Liver (tissue), 9 donors: ENCODE measurements around the gene NUDT22. TPM values are rescaled to one million over a fixed set of nuclear protein-coding genes. Genes with fewer than 3 reads are reported as not detected.

Source experiments
- DNase-seq: peaks from one replicate; pipeline ENCODE4 v3.0.0-alpha.2; 2017; ENCODE audit warnings: low spot score
- H3K27ac ChIP-seq, 2 donors: one replicate each; pipeline ENCODE4 v1.7.0; 2013; ENCODE audit warnings: inconsistent platforms in 2 of 2, low read length in 2 of 2, control low read depth in 1 of 2, low read depth in 1 of 2, mild to moderate bottlenecking in 1 of 2
- H3K27me3 ChIP-seq, 4 donors: one replicate each; pipeline versions ENCODE4 v1.6.1 to v1.7.0; 2013; ENCODE audit warnings: low read length in 3 of 4, inconsistent platforms in 1 of 4, mild to moderate bottlenecking in 1 of 4, moderate library complexity in 1 of 4; ENCODE audit not compliant: control insufficient read depth in 4 of 4, insufficient read depth in 4 of 4
- H3K36me3 ChIP-seq, 4 donors: one replicate each; pipeline versions ENCODE4 v1.6.1 to v1.7.0; 2013; ENCODE audit warnings: low read length in 3 of 4, mild to moderate bottlenecking in 3 of 4, low read depth in 1 of 4, moderate library complexity in 1 of 4; ENCODE audit not compliant: control insufficient read depth in 4 of 4, insufficient read depth in 3 of 4
- H3K4me1 ChIP-seq, 4 donors: one replicate each; pipeline versions ENCODE4 v1.6.1 to v1.7.0; 2013; ENCODE audit warnings: low read length in 3 of 4, mild to moderate bottlenecking in 3 of 4, moderate library complexity in 1 of 4; ENCODE audit not compliant: control insufficient read depth in 4 of 4, insufficient read depth in 4 of 4
- H3K4me3 ChIP-seq, 3 donors: one replicate each; pipeline versions ENCODE4 v1.6.1 to v1.7.0; 2013; ENCODE audit warnings: low read length in 3 of 3, control low read depth in 1 of 3, low read depth in 1 of 3, mild to moderate bottlenecking in 1 of 3
- H3K9ac ChIP-seq, 2 donors: one replicate each; pipeline ENCODE4 v1.7.0; 2013; ENCODE audit warnings: low read length in 2 of 2, mild to moderate bottlenecking in 2 of 2, moderate library complexity in 2 of 2, control low read depth in 1 of 2, low read depth in 1 of 2
- H3K9me3 ChIP-seq, 4 donors: one replicate each; pipeline versions ENCODE4 v1.6.1 to v1.7.0; 2013; ENCODE audit warnings: low read length in 3 of 4; ENCODE audit not compliant: control insufficient read depth in 4 of 4
- FOXA1 ChIP-seq: IDR thresholded peaks from 2 replicates; pipeline ENCODE4 v1.6.1; 2016; ENCODE audit warnings: antibody characterized with exemption
- FOXA2 ChIP-seq: IDR thresholded peaks from 2 replicates; pipeline ENCODE4 v1.6.1; 2016; ENCODE audit warnings: antibody characterized with exemption
- HNF4A ChIP-seq, 2 donors: conservative IDR thresholded peaks; 2 replicates each; pipeline ENCODE4 v1.6.1; 2016; ENCODE audit warnings: antibody characterized with exemption in 2 of 2, mild to moderate bottlenecking in 2 of 2
- NR2F2 ChIP-seq: IDR thresholded peaks from 2 replicates; pipeline ENCODE4 v1.6.1; 2016; ENCODE audit warnings: antibody characterized with exemption
- WGBS: extraction: QIAGEN DNeasy Blood & Tissue Kit; methylation state at CpG from one replicate; pipeline ENCODE4 v1.1.7; 2013; 5-methylcytosine and 5-hydroxymethylcytosine counted together
- polyA plus RNA-seq, 2 donors: library from polyadenylated mRNA; stranded (reverse) in 1 of 2; unstranded in 1 of 2; fragments of 200-250 nt in 1 of 2; fragments of >200 nt in 1 of 2; fragmentation: Nextera tagmentation in 1 of 2; extraction: Ambion mirVana in 1 of 2; gene quantifications; one replicate each; pipeline versions ENCODE4 v1.2.1 to v1.2.3, GENCODE V29; 2013 to 2015
- total RNA-seq, 2 donors: library from RNA; depleted of rRNA; stranded (reverse); fragments of >200 nt; gene quantifications; one replicate each; pipeline ENCODE4 v1.2.3, GENCODE V29; 2014
- TF ChIP-seq, protein P1 (sequence below): IDR thresholded peaks from 2 replicates; pipeline ENCODE4 v1.6.1; 2016; ENCODE audit warnings: antibody characterized with exemption
- TF ChIP-seq, protein P2 (sequence below): IDR thresholded peaks from 2 replicates; pipeline ENCODE4 v1.6.1; 2016; ENCODE audit warnings: antibody characterized with exemption
- TF ChIP-seq, protein P3 (sequence below): fragments of 150-350 bp; IDR thresholded peaks from 2 replicates; pipeline ENCODE4 v1.5.1; 2017; ENCODE audit warnings: improper control_type of control experiment, low read depth, low read length; ENCODE audit not compliant: missing input control
- TF ChIP-seq, protein P4 (sequence below): IDR thresholded peaks from 2 replicates; pipeline ENCODE4 v1.6.1; 2016; ENCODE audit warnings: antibody characterized with exemption, mild to moderate bottlenecking
- donor health status: healthy.
- donor health status: healthy.
- donor health status: healthy.
- donor health status: healthy.
- donor health status: healthy.

Gene NUDT22
- total and polyA plus RNA-seq, 4 donors: 20.0 to 47.8 (median 41.2) TPM

DNA sequence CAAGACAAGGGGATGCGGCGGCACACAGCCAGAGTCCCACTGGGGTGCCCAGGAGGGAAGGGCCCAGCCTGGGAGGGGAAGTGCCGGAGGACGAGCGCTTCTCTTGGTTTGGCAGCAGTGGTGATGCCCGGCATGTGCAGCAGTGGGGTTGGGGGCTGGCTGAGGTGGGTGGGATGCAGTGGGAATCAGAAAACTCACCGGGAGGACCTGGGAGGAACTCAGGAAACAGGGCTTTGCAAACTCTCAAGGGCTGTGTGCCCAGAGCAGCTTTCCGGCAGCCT is 16.6 kb upstream of the NUDT22 start:
- no peak overlapping the region for H3K27ac ChIP-seq

DNA sequence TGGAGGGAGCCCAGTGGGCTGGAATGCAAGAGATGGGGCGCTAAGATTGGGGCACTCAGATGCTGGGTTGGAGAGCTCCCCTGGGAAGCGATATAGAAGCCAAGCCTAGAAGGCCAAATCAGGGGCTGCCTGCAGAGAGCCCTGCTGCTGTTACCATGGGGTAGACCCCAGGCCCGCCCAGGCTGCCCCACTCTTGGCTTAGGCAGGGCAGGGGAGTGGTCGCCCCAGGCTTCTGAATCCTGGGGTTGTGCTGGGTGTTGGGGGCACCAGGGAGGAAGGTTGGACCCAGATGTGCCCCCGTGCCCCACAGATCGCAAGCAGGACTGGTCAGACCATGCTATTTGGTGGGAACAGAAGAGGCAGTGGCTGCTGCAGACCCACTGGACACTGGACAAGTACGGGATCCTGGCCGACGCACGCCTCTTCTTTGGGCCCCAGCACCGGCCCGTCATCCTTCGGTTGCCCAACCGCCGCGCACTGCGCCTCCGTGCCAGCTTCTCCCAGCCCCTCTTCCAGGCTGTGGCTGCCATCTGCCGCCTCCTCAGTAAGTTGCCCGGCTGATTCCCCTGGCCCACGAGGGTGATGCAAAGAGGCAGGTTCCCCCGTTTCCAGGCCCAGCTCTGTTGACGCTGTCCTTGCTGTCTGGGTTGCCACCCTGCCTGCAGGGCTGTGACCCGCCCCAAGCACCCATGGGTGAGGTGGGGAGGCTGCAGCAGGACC is 15.6 kb upstream of the NUDT22 start:
- WGBS: 97% methylated on average over 24 of the region's 24 CpGs
- no peak overlapping the region for H3K4me3 ChIP-seq

More for the DNA sequence above, 16.6 kb upstream of the NUDT22 start:
- no peaks in the 10 kb centered on the region for H3K9me3 ChIP-seq
- no peaks in the 10 kb centered on the region for H3K27me3 ChIP-seq
- no peak overlapping the region for H3K9ac ChIP-seq
- TF ChIP-seq NR2F2: no peak
- TF ChIP-seq, protein P1, sequence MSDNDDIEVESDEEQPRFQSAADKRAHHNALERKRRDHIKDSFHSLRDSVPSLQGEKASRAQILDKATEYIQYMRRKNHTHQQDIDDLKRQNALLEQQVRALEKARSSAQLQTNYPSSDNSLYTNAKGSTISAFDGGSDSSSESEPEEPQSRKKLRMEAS: no peak
- no peak overlapping the region for H3K4me3 ChIP-seq
- H3K4me1 ChIP-seq: peaks cover 0 to 9% (median 1%) of the 10 kb centered on the region in 4 donors
- peaks cover 0 to 13% (median 8%) of the 10 kb centered on the region in 4 donors for H3K36me3 ChIP-seq
- WGBS: 92% methylated on average over 8 of the region's 8 CpGs
- no peak for DNase-seq

More for the DNA sequence above, 15.6 kb upstream of the NUDT22 start:
- H3K27me3 ChIP-seq: no peaks in the 10 kb centered on the region
- H3K27ac ChIP-seq: no peak overlapping the region
- H3K4me1 ChIP-seq: peaks cover 0 to 9% (median 0%) of the 10 kb centered on the region in 4 donors
- no peak overlapping the region for H3K9ac ChIP-seq
- no peak for DNase-seq
- no peaks in the 10 kb centered on the region for H3K9me3 ChIP-seq
- peaks cover 0 to 14% (median 8%) of the 10 kb centered on the region in 4 donors for H3K36me3 ChIP-seq
- TF ChIP-seq FOXA1 (no peak), FOXA2 (no peak), HNF4A (conservative IDR thresholded peaks at IDR 0.05) (no peak), NR2F2 (no peak)
- TF ChIP-seq, protein P2, sequence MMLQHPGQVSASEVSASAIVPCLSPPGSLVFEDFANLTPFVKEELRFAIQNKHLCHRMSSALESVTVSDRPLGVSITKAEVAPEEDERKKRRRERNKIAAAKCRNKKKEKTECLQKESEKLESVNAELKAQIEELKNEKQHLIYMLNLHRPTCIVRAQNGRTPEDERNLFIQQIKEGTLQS: no peak
- TF ChIP-seq, protein P3, sequence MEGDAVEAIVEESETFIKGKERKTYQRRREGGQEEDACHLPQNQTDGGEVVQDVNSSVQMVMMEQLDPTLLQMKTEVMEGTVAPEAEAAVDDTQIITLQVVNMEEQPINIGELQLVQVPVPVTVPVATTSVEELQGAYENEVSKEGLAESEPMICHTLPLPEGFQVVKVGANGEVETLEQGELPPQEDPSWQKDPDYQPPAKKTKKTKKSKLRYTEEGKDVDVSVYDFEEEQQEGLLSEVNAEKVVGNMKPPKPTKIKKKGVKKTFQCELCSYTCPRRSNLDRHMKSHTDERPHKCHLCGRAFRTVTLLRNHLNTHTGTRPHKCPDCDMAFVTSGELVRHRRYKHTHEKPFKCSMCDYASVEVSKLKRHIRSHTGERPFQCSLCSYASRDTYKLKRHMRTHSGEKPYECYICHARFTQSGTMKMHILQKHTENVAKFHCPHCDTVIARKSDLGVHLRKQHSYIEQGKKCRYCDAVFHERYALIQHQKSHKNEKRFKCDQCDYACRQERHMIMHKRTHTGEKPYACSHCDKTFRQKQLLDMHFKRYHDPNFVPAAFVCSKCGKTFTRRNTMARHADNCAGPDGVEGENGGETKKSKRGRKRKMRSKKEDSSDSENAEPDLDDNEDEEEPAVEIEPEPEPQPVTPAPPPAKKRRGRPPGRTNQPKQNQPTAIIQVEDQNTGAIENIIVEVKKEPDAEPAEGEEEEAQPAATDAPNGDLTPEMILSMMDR: no peak
- TF ChIP-seq, protein P4, sequence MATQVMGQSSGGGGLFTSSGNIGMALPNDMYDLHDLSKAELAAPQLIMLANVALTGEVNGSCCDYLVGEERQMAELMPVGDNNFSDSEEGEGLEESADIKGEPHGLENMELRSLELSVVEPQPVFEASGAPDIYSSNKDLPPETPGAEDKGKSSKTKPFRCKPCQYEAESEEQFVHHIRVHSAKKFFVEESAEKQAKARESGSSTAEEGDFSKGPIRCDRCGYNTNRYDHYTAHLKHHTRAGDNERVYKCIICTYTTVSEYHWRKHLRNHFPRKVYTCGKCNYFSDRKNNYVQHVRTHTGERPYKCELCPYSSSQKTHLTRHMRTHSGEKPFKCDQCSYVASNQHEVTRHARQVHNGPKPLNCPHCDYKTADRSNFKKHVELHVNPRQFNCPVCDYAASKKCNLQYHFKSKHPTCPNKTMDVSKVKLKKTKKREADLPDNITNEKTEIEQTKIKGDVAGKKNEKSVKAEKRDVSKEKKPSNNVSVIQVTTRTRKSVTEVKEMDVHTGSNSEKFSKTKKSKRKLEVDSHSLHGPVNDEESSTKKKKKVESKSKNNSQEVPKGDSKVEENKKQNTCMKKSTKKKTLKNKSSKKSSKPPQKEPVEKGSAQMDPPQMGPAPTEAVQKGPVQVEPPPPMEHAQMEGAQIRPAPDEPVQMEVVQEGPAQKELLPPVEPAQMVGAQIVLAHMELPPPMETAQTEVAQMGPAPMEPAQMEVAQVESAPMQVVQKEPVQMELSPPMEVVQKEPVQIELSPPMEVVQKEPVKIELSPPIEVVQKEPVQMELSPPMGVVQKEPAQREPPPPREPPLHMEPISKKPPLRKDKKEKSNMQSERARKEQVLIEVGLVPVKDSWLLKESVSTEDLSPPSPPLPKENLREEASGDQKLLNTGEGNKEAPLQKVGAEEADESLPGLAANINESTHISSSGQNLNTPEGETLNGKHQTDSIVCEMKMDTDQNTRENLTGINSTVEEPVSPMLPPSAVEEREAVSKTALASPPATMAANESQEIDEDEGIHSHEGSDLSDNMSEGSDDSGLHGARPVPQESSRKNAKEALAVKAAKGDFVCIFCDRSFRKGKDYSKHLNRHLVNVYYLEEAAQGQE: no peak
